ENCODE results near the gene MEF2A.

Gene MEF2A

DNA sequence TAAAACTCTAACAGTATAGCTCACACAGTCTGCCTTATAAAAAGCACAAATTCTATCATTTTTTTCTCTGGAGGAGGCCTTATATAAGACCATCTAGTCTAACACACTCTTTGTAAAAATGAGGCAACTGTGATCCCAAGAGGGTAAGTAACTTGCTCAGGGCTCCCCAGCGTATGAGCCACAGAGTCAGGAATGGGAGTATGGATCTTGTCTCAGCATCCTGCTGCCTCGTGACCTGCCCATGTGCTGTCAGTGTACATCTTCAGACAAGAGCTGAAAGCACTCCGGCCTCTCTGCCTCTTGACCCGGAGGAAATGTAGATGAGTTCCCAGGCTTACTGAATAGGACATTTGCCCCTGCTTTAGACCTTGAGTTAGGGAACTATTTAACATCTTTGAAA is 28.4 kb upstream of the MEF2A start:
- DNase-seq (ENCODE audit: low read depth) = no peak
- no peak overlapping the region for H3K4me3 ChIP-seq (ENCODE audit: low read depth, low read length)
- TF ChIP-seq, protein P1, sequence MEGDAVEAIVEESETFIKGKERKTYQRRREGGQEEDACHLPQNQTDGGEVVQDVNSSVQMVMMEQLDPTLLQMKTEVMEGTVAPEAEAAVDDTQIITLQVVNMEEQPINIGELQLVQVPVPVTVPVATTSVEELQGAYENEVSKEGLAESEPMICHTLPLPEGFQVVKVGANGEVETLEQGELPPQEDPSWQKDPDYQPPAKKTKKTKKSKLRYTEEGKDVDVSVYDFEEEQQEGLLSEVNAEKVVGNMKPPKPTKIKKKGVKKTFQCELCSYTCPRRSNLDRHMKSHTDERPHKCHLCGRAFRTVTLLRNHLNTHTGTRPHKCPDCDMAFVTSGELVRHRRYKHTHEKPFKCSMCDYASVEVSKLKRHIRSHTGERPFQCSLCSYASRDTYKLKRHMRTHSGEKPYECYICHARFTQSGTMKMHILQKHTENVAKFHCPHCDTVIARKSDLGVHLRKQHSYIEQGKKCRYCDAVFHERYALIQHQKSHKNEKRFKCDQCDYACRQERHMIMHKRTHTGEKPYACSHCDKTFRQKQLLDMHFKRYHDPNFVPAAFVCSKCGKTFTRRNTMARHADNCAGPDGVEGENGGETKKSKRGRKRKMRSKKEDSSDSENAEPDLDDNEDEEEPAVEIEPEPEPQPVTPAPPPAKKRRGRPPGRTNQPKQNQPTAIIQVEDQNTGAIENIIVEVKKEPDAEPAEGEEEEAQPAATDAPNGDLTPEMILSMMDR (IDR thresholded peaks at IDR 0.05; ENCODE audit: control insufficient read depth, extremely low read depth, insufficient read depth) = no peak

DNA sequence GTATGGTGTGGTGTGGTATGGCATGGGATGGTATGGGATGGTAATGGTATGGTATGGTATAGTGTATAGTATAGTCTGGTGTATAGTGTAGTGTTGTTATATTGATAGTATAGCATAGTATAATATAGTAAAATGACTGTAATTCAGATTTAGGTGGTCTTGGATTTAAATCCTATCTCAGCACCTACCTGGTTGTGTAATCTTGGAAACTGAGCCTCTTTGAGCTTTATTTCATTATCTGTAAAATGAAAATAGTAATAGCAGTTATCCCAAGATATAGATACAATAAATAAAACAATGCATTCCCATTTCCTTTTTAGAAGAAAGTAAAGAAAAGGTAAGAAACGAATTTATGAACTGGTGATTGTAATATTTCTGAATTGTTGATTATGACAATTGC is 27.5 kb upstream of the MEF2A start:
- TF ChIP-seq, protein P1 (IDR thresholded peaks at IDR 0.05; ENCODE audit: control insufficient read depth, extremely low read depth, insufficient read depth) = no peak
- no peak for DNase-seq (ENCODE audit: low read depth)
- no peak overlapping the region for H3K4me3 ChIP-seq (ENCODE audit: low read depth, low read length)

DNA sequence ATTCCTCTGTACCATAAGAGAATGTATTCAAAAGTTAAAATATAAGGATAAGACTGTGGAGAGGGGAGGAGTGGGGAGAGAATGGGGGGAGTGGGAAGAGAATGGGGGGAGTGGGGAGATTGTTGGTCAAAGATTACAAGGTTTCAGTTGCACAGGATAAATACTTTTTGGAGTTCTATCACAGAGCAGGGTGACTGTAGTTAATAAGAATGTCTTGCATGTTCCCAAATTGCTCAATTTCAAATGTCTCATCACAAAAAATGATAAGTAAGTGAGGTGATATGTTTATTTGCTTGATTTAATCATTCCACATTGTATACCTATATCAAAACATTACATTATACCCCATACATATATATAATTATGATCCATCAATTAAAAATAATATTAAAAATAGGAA is 23.0 kb upstream of the MEF2A start:
- H3K4me3 ChIP-seq (ENCODE audit: low read depth, low read length) = no peak overlapping the region
- TF ChIP-seq, protein P1 (IDR thresholded peaks at IDR 0.05; ENCODE audit: control insufficient read depth, extremely low read depth, insufficient read depth) = no peak
- DNase-seq (ENCODE audit: low read depth) = no peak

DNA sequence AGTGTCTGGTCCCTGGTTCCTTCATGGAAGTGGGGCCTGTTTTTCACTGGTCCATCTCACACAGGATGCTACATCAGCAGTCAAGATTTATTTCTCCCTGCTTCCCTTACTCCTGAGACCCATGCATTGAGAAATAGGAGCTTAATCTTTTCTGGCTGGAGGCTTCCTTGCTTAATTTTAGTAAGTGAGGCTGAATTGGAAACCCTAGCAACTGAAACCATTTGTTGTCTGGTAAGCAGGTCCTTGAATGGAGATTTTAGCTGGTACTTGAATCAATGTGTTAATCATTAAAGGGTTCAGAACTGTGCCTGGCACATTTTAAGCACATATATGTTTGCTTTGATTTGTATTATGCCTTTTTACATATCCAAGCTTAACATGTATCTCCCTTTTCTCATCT is 20.2 kb upstream of the MEF2A start:
- no peak overlapping the region for H3K4me3 ChIP-seq (ENCODE audit: low read depth, low read length)
- TF ChIP-seq, protein P1 (IDR thresholded peaks at IDR 0.05; ENCODE audit: control insufficient read depth, extremely low read depth, insufficient read depth) = no peak
- DNase-seq (ENCODE audit: low read depth) = no peak

DNA sequence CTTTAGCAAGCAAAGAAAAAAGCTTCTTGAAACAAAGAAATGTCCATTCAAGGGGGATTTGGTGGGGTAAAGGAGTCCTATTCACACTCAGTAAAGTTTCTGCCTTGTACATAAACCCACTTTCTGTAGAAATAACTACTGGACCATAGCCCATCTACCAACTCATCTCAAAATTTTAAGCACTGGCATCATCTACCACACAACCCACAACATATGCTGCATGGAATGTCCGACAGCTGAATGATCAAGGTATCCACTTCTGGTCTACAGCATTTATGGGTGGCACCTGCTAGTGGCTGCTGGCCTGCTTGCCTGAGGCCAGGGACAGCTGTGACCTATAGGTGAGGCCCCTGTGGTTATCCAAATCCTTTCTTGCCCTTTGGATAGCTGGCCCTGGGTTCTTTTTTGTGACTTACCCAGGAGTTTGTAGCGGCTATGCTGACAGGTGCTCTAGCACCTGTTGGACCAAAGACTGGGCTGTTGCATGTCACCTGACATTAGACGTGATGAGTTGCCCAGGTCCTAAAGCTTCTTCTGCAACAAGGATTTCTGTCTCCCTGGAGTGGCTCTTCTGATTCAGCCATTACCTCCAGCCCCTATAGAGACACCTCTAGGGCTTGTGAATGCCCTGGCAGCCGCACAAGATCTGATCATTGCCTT is 19.2 kb upstream of the MEF2A start:
- TF ChIP-seq, protein P1 (IDR thresholded peaks at IDR 0.05; ENCODE audit: control insufficient read depth, extremely low read depth, insufficient read depth) = no peak
- DNase-seq (ENCODE audit: low read depth) = no peak

DNA sequence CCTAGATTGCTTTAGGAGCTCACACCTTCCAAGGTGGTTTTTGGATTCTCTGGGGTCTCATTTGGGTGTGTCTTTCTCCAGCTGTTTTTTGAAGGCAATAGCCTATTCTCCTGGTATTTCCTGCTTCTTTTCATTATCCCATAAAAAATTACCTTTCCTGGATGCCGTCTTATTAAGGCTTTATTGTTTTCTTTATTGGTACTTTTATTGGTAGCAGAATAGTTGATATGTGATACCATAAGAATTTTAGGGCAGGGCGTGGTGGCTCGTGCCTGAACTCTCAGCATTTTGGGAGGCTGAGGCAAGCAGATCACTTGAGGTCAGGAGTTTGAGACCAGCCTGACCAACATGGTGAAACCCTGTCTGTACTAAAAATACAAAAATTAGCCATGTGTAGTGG is 18.3 kb upstream of the MEF2A start:
- TF ChIP-seq, protein P1 (IDR thresholded peaks at IDR 0.05; ENCODE audit: control insufficient read depth, extremely low read depth, insufficient read depth) = no peak

More for the DNA sequence above, 19.2 kb upstream of the MEF2A start:
- H3K4me3 ChIP-seq (ENCODE audit: low read depth, low read length) = no peak overlapping the region

DNA sequence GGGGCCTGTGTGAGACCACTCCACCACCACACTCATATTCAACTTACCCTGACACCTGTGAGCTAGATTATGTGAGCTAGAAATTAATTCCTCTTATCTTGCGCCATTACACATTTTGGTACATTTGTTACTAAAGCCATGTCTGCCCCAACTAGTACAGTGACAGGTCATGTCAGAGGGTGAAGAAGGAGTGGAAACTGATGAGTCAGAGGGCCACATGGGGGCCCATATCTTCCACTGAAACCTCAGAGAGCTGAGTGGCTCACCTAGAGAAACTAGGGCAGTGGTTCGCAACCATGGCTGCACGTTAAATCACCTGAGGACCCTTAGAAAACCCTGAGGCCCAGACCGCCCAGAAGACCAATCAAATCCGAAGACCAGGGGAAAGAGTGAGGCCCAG is 15.7 kb upstream of the MEF2A start:
- H3K4me3 ChIP-seq (ENCODE audit: low read depth, low read length) = no peak overlapping the region
- TF ChIP-seq, protein P1 (IDR thresholded peaks at IDR 0.05; ENCODE audit: control insufficient read depth, extremely low read depth, insufficient read depth) = no peak
- DNase-seq (ENCODE audit: low read depth) = no peak

More for the DNA sequence above, 18.3 kb upstream of the MEF2A start:
- no peak overlapping the region for H3K4me3 ChIP-seq (ENCODE audit: low read depth, low read length)
- peak; percentile 32 for DNase-seq (ENCODE audit: low read depth)

All from LNCaP clone FGC (cell line).